NCI-H345 treated with DMSO at 0.1 percent for 48 hours (cell line): ENCODE data around the gene SDF4.

Experiments used
- DNase-seq: peaks from one replicate; lab custom pipeline; 2025; ENCODE audit not compliant: unreplicated experiment; lab: John Stamatoyannopoulos, UW

The SDF4 gene

DNA sequence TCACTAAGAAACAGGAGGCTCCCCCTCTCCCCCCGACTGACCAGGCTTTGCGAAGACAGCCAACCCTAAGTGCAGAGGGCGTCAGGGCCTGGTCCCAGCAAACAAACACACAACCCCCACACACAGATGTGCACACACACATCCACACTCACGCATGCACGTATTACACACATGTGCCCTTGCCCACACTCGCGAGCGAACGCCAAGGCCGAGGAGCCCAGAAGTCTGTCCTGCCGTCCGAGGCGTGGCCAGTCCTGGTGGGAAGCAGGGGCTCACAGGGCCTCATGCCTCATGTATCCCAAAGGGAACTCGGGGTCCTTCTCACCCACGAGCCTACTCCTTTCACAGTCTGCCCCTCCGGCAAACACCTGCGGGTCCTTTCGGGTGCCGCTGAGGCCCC is 2.0 kb downstream of the SDF4 start:
- no peak for DNase-seq

GRCh38 chr1:1228596-1229321 is 3.0 kb downstream of the SDF4 start:
- no peak for DNase-seq

DNA sequence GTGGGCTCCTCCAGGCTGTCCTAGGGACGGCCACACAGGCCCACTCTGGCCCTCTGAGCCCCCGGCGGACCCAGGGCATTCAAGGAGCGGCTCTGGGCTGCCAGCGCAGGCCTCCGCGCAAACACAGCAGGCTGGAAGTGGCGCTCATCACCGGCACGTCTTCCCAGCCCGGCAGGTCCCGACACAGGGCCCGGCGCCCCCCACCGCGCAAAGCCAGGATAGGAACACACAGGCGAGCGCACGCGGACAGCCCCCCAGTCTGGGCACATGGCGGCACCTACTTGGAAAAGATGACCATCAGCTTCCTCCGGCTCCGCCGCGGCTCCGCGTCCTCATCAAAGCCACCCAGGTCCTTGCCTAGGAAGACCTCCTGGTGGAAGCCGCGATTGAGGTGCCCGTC is 3.6 kb downstream of the SDF4 start:
- DNase-seq: no peak

- DNase-seq: no peak
These were observed 4.4 kb downstream of the SDF4 start for GRCh38 chr1:1227386-1227785.

DNA sequence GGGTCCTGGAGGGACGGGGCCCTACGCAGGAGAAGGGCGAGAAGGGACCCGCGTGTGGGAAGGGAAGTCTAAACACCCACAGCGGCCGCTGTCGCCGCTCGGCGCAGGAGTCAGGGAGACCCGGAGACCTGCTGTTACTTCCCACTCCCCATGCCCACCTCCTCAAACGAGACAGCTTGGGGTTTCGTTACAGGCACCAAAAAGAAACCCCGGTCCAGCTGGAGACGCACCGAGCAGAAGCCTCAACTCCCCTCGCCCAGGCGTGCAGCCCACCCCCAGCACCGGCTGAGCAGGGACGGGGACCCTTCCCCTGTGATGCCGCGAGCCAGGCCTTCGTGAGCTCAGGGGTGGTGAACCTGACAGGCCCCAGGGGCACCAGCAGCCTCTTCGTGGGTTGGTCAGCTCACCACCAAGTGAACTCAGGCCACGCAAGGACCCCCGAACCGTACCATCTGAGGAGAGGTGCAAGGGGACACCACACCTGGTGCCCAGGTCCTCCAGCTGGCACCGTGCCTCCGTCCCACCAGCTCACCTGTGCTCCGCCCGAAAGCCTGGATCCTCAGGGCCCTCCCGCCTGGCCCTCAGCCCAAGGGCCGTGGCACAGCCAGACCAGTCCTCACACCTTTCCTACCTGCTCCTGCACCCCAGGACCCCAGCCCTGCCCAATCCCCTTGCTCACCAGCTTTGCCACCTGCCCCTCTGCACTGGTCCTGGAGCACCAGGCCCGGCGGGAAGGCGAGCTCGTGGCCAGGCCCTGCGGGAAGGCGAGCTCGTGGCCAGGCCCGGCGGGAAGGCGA is 5.0 kb downstream of the SDF4 start:
- no peak for DNase-seq

- no peak for DNase-seq
These were observed 5.9 kb downstream of the SDF4 start for GRCh38 chr1:1225913-1226312.

- no peak for DNase-seq
These were observed 6.5 kb downstream of the SDF4 start for GRCh38 chr1:1225238-1225845.

- no peak for DNase-seq
These were observed 7.9 kb downstream of the SDF4 start for GRCh38 chr1:1223891-1224290.

DNA sequence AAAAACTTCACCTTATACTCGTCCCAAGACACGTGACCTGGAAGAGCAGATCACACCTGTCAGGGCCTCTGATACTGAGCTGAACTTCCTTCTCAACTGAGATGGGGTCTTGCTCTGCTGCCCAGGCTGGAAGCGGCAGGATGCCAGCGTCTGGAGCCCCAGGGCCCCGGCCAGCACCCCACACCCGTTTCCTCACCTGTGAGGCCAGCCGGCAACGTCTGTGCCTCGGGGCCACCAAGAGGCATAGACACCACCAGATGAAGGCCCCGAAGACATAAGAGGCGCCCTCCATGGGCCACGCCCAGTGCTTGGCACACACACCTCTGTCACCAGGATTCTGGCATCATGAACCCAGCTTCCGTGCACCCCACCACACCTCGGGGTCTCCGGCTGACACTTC is 8.5 kb downstream of the SDF4 start:
- DNase-seq: no peak

GRCh38 chr1:1222575-1223225 is 9.1 kb downstream of the SDF4 start:
- DNase-seq: no peak

- no peak for DNase-seq
These were observed 9.8 kb downstream of the SDF4 start for GRCh38 chr1:1221887-1222574.

DNA sequence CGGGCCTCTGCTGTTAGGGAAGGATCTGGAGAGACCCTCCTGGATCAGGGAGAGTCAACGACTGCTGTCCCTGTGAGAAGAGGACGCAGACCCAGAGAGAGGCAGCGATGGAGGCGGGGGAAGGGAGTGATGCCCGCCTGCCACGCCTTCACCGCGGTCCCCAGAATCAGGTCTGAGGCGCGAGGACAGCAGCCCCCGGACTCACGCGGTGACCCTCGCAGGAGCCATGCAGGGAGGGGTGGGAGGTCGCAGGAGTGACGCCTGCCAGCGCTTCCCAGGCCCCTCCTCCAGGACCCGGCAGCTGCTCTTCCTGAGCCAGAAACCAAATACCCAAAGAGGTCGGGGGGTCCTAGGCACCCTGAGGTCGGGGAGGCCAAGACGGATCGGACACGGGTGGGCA is 11.6 kb downstream of the SDF4 start:
- DNase-seq: no peak

- DNase-seq: no peak
These were observed 12.5 kb downstream of the SDF4 start for GRCh38 chr1:1219341-1219740.

- DNase-seq: no peak
These were observed 13.1 kb downstream of the SDF4 start for GRCh38 chr1:1218524-1219200.

DNA sequence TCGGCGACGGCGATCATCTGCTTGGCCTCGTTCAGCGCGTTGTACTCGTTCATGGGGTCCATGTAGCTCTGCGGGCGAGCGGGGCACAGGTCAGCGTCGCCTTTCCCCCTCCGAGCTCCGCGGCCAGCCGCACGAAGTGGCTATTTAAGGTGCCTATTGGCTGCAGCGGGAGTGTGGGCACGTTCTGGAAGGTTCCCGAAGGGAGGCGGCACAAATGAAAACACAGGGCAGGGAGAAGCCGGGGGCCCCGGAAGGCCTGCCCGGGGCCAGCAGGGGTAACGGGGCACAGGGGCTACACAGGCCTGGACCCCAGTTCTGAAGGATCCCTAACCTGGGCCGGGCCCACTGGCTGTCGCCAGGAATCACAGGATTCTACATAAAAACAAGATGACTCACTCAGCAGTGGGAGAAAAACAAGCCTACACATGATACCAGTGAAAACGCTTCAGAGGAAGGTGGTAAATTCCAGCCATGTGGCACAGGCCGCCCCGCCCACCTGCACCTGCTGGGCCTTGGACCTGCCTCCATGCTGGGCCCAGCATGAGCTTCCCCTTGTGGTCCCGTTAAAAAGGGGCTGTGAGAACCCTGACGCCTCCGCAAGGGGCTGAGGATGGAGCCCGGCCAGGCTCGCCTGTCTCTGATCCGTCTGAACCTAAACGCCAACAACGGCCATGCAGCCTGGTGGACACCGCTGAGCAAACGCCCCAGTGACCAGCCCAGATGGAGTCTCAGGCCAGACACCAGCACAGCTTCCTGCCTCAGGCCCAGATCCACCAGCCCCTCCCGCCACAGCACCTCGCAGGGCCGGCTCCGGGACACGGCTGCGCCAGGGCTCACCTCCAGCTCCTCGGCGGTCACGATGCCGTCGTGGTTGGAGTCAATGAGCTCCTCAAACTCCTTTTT is 13.9 kb downstream of the SDF4 start:
- no peak for DNase-seq

GRCh38 chr1:1216770-1217620 is 14.8 kb downstream of the SDF4 start:
- DNase-seq: no peak

- no peak for DNase-seq
These were observed 15.8 kb downstream of the SDF4 start for GRCh38 chr1:1215881-1216605.
